Neural cell (in vitro differentiated cells): ENCODE results near the gene LGR4. TPM values are rescaled to one million over a fixed set of nuclear protein-coding genes. Genes with fewer than 3 reads are reported as not detected.

Experiments
- H2AFZ ChIP-seq: fragments of 200-600, 300-800 bp; sonication (generic), shearing (Covaris generic); 2 replicates; pipeline ENCODE4 v1.6.0; 2014; ENCODE audit warnings: low read depth, mild to moderate bottlenecking, antibody characterized with exemption, low read length, moderate library complexity
- H3F3A ChIP-seq: fragments of 200-600 bp; shearing (Covaris generic); 2 replicates; pipeline ENCODE4 v1.6.1; 2016; ENCODE audit warnings: mild to moderate bottlenecking, moderate library complexity, mixed read lengths, antibody characterized with exemption, low read length; ENCODE audit not compliant: insufficient read depth, poor library complexity, severe bottlenecking
- H3K27ac ChIP-seq: fragments of 200-600, 300-800 bp; sonication (generic), shearing (Covaris generic); 2 replicates; pipeline ENCODE4 v1.5.1; 2014; ENCODE audit warnings: mild to moderate bottlenecking, low read length, moderate library complexity
- H3K27me3 ChIP-seq: fragments of 300-800, 200-600 bp; sonication (generic), shearing (Covaris generic); 2 replicates; pipeline ENCODE4 v1.6.0; 2014; ENCODE audit warnings: mild to moderate bottlenecking, low read depth, low read length, moderate library complexity; ENCODE audit not compliant: insufficient read depth
- H3K36me3 ChIP-seq: fragments of 300-800, 200-600 bp; sonication (generic), shearing (Covaris generic); 2 replicates; pipeline ENCODE4 v1.5.1; 2014; ENCODE audit warnings: mild to moderate bottlenecking, antibody characterized with exemption, low read length, moderate library complexity; ENCODE audit not compliant: insufficient read depth
- H3K4me2 ChIP-seq: fragments of 300-800, 200-600 bp; sonication (generic), shearing (Covaris generic); 2 replicates; pipeline ENCODE4 v1.6.0; 2014; ENCODE audit warnings: mild to moderate bottlenecking, low read length
- H3K4me3 ChIP-seq: fragments of 300-800, 200-600 bp; sonication (generic), shearing (Covaris generic); 2 replicates; pipeline ENCODE4 v1.5.1; 2014; ENCODE audit warnings: mild to moderate bottlenecking, low read length, moderate library complexity
- H3K79me2 ChIP-seq: fragments of 200-600 bp; shearing (Covaris generic); replicated peaks from 2 replicates; pipeline ENCODE4 v1.6.0; 2014; ENCODE audit warnings: mild to moderate bottlenecking, low read length, moderate library complexity; ENCODE audit not compliant: insufficient read depth
- H3K9ac ChIP-seq: fragments of 300-800, 200-600 bp; sonication (generic), shearing (Covaris generic); 2 replicates; pipeline ENCODE4 v1.6.1; 2016; ENCODE audit warnings: mild to moderate bottlenecking, low read length, mixed read lengths
- H3K9me2 ChIP-seq: fragments of 200-600 bp; shearing (Covaris generic); 2 replicates; pipeline ENCODE4 v1.6.1; 2016; ENCODE audit warnings: mild to moderate bottlenecking, low read length, mixed read lengths; ENCODE audit not compliant: insufficient read depth
- H3K9me3 ChIP-seq: fragments of 200-600, 300-800 bp; sonication (generic), shearing (Covaris generic); 2 replicates; pipeline ENCODE4 v1.6.1; 2016; ENCODE audit warnings: mild to moderate bottlenecking, mixed run types, low read length, moderate library complexity, mixed read lengths
- H4K20me1 ChIP-seq: fragments of 200-600 bp; shearing (Covaris generic); 2 replicates; pipeline ENCODE4 v1.6.1; 2016; ENCODE audit warnings: mild to moderate bottlenecking, mixed run types; ENCODE audit not compliant: insufficient read depth
- CTCF ChIP-seq: fragments of 450-650 bp; IDR thresholded peaks from 2 replicates; pipeline ENCODE4 v1.5.1; 2014; ENCODE audit warnings: antibody characterized with exemption, mild to moderate bottlenecking, moderate library complexity; ENCODE audit not compliant: poor library complexity, severe bottlenecking
- EP300 ChIP-seq: fragments of 450-650 bp; conservative IDR thresholded peaks from 2 replicates; pipeline ENCODE4 v1.6.1; 2014; ENCODE audit warnings: antibody characterized with exemption, mild to moderate bottlenecking, moderate library complexity; ENCODE audit not compliant: poor library complexity, severe bottlenecking
- EZH2 ChIP-seq: fragments of 200-600, 300-800 bp; shearing (Covaris generic), sonication (generic); IDR thresholded peaks from 2 replicates; pipeline ENCODE4 v1.6.1; 2014; ENCODE audit warnings: antibody characterized with exemption, low read length, borderline replicate concordance, mild to moderate bottlenecking; ENCODE audit not compliant: insufficient read depth, poor library complexity, severe bottlenecking
- MXI1 ChIP-seq: fragments of 450-650 bp; conservative IDR thresholded peaks from 2 replicates; pipeline ENCODE4 v1.6.1; 2014; ENCODE audit warnings: antibody characterized with exemption, mild to moderate bottlenecking; ENCODE audit not compliant: poor library complexity, severe bottlenecking
- POLR2AphosphoS5 ChIP-seq: IDR thresholded peaks from 2 replicates; pipeline ENCODE4 v1.6.1; 2012
- RAD21 ChIP-seq: fragments of 450-650 bp; conservative IDR thresholded peaks from 2 replicates; pipeline ENCODE4 v1.6.1; 2014; ENCODE audit warnings: antibody characterized with exemption, mild to moderate bottlenecking, moderate library complexity
- REST ChIP-seq: IDR thresholded peaks from 2 replicates; pipeline ENCODE4 v1.6.1; 2012; ENCODE audit warnings: borderline replicate concordance
- SMC3 ChIP-seq: fragments of 450-650 bp; conservative IDR thresholded peaks from 2 replicates; pipeline ENCODE4 v1.6.1; 2014; ENCODE audit warnings: antibody characterized with exemption, mild to moderate bottlenecking, moderate library complexity; ENCODE audit not compliant: poor library complexity
- TAF1 ChIP-seq: IDR thresholded peaks from 2 replicates; pipeline ENCODE4 v1.6.1; 2012; ENCODE audit warnings: low read depth
- polyA plus RNA-seq: library from polyadenylated mRNA; depleted of rRNA; stranded (reverse); fragments of >200 nt; gene quantifications from 2 replicates; pipeline ENCODE4 v1.2.3, GENCODE V29; 2014

LGR4 gene
- polyA plus RNA-seq, 1 donor from 2014 or later: 11.2 TPM

- TF ChIP-seq CTCF: no peak
- no peak for TF ChIP-seq POLR2AphosphoS5
These were observed 52.4 kb downstream of the LGR4 start (continued) for GRCh38 chr11:27420217-27420616.

GRCh38 chr11:27418356-27418755, 54.2 kb downstream of the LGR4 start:
- Histone ChIP-seq H3K27me3 (no peaks in the 10 kb centered on the region), H3K4me3 (no peak overlapping the region), H3K9me3 (no peaks in the 10 kb centered on the region), H4K20me1 (no peaks in the 10 kb centered on the region), H3K36me3 (no peaks in the 10 kb centered on the region), H3F3A (no peaks in the 10 kb centered on the region), H3K4me2 (no peak overlapping the region), H3K9me2 (no peaks in the 10 kb centered on the region), H2AFZ (no peak overlapping the region), H3K79me2 (peaks cover 32% of the 10 kb centered on the region), H3K9ac (no peak overlapping the region), H3K27ac (no peak overlapping the region)
- TF ChIP-seq EZH2: no peak
- no peak for TF ChIP-seq REST
- no peak for TF ChIP-seq MXI1
- TF ChIP-seq SMC3: no peak
- no peak for TF ChIP-seq TAF1
- TF ChIP-seq EP300: no peak
- TF ChIP-seq POLR2AphosphoS5: no peak
- TF ChIP-seq CTCF: no peak
- no peak for TF ChIP-seq RAD21
